Measurements from ENCODE around the gene TEKTIP1. TPM values are rescaled to one million over a fixed set of nuclear protein-coding genes. Genes with fewer than 3 reads are reported as not detected.

Gene TEKTIP1
- not detected for total RNA-seq

DNA sequence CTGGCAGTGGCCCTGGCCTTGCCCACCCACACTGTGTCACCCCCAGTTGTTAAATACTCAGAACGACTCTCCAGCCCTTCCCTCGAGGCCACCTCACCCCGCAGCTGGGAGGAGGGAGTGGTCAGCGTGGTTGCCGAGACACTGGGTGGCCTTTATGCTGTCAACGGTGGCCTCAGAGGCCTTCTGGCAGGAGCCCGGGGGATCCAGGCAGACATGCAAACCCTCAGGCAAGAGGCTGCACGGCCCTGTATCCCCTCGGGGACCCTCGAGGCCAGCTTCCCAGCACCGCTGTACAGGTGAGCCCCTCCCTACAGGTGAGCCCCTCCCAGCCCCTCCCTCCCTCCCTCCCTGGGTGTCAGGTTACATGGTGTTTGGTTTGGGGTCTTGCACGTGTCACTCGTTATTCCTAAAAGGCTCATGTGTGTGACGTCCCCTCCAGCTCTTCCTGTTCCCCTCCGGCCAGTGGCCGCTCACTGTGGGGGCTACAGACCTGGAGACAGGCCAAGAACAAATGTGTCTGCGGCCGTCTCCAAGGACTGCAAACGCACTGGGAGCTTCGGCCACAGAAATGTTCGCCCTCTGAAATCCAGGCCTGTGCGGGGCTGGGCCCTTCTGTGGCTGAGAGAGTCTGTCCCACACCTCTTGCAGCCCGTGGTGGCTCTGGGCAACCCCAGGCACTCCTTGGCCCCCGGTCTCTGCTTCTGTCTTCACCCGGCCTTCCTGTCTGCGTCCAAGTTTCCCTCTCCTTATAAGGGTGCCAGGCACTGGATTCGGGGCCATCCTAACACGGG, at the start of gene TEKTIP1:
Gene TEKTIP1, plus strand, starts transcription at position 210 of the 791 bp plus-strand sequence. Its CDS starts 4 bp downstream, at position 214.

DNA sequence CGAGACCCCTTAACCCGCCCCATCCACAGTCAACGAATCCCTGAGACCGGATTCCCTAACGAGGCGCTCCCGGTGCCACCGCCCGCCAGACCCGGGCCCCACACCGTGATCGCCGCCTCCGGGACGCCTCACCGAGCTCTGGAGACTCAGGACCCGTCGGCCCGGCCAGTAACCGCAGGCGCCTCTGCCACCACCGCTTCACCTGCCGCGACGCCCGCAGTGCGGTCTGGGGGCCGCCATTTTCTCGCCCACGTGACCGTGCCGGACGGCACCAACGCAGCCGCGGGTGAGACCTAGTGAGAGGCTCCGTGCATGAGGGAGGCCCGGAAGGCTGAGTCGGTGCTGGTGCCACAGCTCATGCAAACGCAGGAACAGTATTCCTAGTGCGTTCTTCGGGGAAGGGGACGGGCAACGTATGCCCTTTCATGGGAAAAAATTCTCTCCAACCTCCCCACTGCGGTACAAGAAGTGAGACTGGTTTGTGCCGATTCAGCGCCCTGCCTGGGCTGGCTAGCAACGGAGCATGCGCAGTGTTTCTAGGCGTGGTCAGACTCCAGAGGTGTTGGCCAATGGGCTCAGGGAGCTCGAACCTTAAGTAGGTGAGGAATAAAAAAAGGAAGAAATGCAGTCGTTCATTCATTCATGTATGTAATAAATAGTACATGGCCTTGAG, 38.4 kb upstream of the TEKTIP1 start, which contains the start of gene DOHH:
Gene DOHH, minus strand, starts transcription at position 246 of the 673 bp plus-strand sequence. CDS start 3,860 bp downstream, outside the sequence.

DNA sequence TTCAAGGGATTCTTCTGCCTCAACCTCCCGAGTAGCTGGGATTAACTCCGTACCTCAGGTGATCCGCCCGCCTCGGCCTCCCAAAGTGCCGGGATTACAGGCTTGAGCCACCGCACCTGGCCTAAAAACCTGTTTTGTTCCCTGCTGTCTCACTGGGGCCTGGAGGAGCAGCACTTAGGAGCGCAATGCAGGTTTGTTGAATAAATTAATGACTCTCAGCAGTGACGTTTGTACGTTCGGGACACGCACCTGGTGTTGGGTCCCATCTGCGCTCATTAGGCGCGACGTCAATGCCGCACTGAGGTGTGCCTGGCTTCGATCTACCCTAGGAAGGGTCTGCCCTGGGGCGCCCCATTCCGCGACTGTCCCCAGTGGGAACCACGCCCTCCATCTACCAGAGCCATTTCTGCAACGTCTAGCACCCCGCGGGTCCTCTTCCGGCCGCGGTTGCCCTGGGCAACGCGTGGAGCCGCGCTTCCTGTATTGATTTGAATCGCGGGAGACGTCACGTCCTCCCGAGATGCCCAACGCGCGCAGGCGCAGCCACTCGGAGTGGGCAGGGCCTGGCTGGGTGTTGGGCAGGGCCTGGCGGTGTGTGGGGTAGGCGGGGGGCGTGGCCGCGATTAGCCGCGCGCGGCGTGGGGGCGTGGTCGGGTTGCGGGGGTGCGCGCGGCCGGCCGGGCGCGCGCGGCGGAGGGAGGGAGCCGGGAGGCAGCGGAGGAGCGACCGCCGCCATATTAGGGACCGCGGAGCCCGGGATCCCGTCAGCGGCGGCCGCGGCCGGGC, 33.2 kb upstream of the TEKTIP1 start, which contains the start of gene FZR1:
Gene FZR1, plus strand, starts transcription at position 714 of the 786 bp plus-strand sequence. CDS start 16,679 bp downstream, outside the sequence.

DNA sequence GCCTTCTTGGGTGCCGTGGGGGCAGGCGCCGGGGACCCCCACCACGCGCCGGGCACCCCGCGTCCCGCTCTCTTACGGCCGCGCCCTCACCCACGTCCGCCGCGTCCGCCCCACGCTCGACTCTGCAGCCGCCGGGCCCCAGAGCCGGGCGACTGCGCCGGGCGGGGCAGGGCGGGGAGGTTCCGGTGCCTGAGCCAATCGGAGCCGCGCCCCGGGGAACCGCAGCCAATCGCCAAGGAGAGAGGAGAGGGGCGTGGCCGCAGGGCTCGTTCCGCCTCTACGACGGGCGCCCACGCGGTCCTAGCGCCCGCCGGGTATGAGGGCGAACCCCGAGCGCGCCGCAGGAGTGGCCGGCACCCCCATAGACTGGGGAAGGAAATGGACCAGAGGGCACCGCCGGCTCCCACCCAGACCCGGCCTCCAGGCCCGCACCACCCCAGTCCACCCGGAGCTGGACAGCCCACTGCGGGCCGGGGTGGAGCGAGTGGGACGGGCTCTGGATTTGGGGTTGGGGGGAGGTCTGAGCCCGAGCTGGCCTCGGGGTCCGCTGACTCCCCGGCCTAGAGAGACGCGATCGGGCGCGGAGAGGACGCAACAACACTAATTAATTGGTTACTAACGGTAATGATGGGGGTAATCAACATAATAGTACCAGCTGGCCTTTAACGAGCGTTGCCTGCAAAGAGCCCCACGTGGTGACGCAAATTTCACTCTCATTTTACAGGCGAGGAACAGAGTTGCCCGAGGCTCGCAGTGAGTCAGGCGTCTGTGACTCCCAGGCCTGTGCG, 18.7 kb downstream of the TEKTIP1 start, which contains the start of gene MFSD12:
Gene MFSD12, minus strand, starts transcription at position 126 of the 788 bp plus-strand sequence. CDS start 183 bp downstream, outside the sequence.

DNA sequence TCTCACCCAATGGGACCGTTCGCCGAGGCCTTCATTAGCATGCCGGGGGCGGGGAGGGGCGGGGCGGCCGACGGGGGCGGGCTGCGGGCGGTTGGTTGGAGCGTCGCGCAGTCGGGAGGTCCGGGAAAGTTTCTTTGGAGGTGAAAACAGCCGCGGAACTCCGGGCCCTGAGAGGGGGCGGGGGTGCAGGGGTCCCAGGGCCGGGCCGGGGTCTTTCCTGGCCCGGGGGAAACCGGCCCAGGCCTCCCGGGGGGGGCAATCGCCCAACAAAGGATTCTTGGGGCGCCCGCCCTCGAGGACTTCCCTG, 33.8 kb downstream of the TEKTIP1 start, which contains the start of gene HMG20B:
Gene HMG20B, plus strand, starts transcription at position 90 of the 307 bp plus-strand sequence. CDS start 366 bp downstream, outside the sequence.

DNA sequence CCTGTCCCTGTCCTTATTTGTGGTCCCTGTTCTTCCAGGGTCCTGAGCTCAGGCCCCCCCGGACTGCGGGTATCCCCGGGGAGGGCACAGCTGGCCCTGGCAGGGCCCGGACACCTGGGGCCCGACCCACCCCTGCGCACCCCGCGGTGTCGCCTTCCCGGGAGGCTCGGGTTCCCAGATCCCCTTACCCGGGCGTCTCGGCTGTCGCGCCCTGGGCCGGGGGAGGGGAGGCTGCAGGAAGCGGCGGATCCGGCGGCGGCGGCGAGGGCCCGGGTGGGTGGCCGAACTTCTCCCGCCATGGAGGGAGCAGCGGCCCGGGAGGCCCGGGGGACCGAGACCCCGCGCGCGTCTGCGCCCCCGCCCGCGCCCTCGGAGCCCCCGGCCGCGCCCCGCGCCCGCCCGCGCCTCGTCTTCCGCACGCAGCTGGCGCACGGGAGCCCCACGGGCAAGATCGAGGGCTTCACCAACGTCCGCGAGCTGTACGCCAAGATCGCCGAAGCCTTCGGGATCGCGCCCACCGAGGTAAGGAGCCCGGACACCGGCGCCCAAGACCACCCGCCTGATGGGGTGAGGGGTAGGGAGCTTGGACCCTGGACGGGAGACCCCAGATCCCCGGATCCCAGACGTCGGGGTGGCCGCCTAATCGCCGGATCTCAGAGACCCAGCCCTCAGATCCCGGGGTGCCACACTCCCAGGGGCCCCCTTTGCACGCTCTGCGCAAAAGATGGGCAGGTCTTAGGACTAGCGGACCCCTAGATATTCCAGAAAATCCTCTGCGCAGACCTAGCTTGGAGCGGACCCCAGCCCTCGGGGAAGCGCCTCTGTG, 46.5 kb downstream of the TEKTIP1 start, which contains the start of gene GIPC3:
Gene GIPC3, plus strand, starts transcription at position 178 of the 826 bp plus-strand sequence. Its CDS starts 120 bp downstream, at position 298.

Small RNA genes within 50 kb of the gene (small RNA-seq; reads per million reads assigned to genes)
- gene AC005786.1 (not detected), gene RF00212 (not detected)

Other genes with a start within 250 kb of the TEKTIP1 start
- 2.8 TPM for gene NFIC, start 172.6 kb upstream of the TEKTIP1 start, total RNA-seq
- 0.46 TPM for gene SMIM24, start 58.6 kb upstream of the TEKTIP1 start, total RNA-seq
- not detected for gene SMIM44, start 55.7 kb upstream of the TEKTIP1 start, total RNA-seq
- gene DOHH, start 38.5 kb upstream of the TEKTIP1 start, total RNA-seq: 9.5 TPM
- 46.4 TPM for gene FZR1, start 32.9 kb upstream of the TEKTIP1 start, total RNA-seq
- 38.5 TPM for gene MFSD12, start 18.4 kb downstream of the TEKTIP1 start, total RNA-seq
- 20.8 TPM for gene HMG20B, start 33.8 kb downstream of the TEKTIP1 start, total RNA-seq
- gene GIPC3, start 46.3 kb downstream of the TEKTIP1 start, total RNA-seq: 0.23 TPM
- gene TBXA2R, start 67.7 kb downstream of the TEKTIP1 start, total RNA-seq: 1.4 TPM
- gene CACTIN, start 87.6 kb downstream of the TEKTIP1 start, total RNA-seq: 16.6 TPM
- gene PIP5K1C, start 161.3 kb downstream of the TEKTIP1 start, total RNA-seq: 27.9 TPM
- gene TJP3, start 169.2 kb downstream of the TEKTIP1 start, total RNA-seq: 1.2 TPM
- 11.3 TPM for gene APBA3, start 222.5 kb downstream of the TEKTIP1 start, total RNA-seq
- gene MRPL54, start 223.5 kb downstream of the TEKTIP1 start, total RNA-seq: 34.4 TPM
- gene RAX2, start 233.1 kb downstream of the TEKTIP1 start, total RNA-seq: not detected
- 25.1 TPM for gene MATK, start 247.2 kb downstream of the TEKTIP1 start, total RNA-seq